Activated CD8-positive, alpha-beta memory T cell treated with anti-CD3 and anti-CD28 coated beads for 36 hours (primary cell): ENCODE results near the gene OR7C2. TPM values are rescaled to one million over a fixed set of nuclear protein-coding genes. Genes with fewer than 3 reads are reported as not detected.
"Not testable (repeated sequence)": the region's sequence is repeated elsewhere in the genome, so short reads cannot be mapped to it uniquely, and the experiment has no call there.

Experiments used
- CTCF ChIA-PET: fragments of 350-600 bp; sonication (Branson Sonifier 250); formaldehyde crosslinking; loops from one replicate; lab custom pipeline; 2021; ENCODE audit warnings: antibody characterized with exemption; lab: Charles Lee
- POLR2A ChIA-PET: fragments of 350-600 bp; sonication (Branson Sonifier 250); formaldehyde crosslinking; loops from one replicate; lab custom pipeline; 2021; ENCODE audit warnings: antibody characterized with exemption; lab: Charles Lee
- total RNA-seq, 2 experiments: library from RNA; stranded (reverse); gene quantifications; one replicate each; pipeline ENCODE4 v1.2.3, GENCODE V29; 2021

Gene OR7C2
- total RNA-seq = not detected

- ChIA-PET CTCF (no interaction called here), POLR2A (no interaction called here)
These were observed at the start of gene OR7C2 for GRCh38 chr19:14941189-14941588. Gene OR7C2, plus strand, starts transcription at chr19:14941489. Its CDS starts 0 bp downstream, at chr19:14941489.

- ChIA-PET POLR2A (no interaction called here), CTCF (no interaction called here)
These were observed 39.5 kb upstream of the OR7C2 start for GRCh38 chr19:14901675-14902260.

GRCh38 chr19:14906711-14907110, 34.6 kb upstream of the OR7C2 start:
- ChIA-PET CTCF (interaction anchor here (0.9 kb wide), 1 partner anchor 9 kb away, joined by 3 read pairs; no protein-coding TSS in a partner anchor), POLR2A (no interaction called here)

- POLR2A ChIA-PET = no interaction called here
- CTCF ChIA-PET = no interaction called here
These were observed 26.2 kb upstream of the OR7C2 start for GRCh38 chr19:14915116-14915515.

- CTCF ChIA-PET = no interaction called here
These were observed 24.4 kb upstream of the OR7C2 start for GRCh38 chr19:14916848-14917247.

GRCh38 chr19:14933506-14933905, 7.8 kb upstream of the OR7C2 start:
- ChIA-PET POLR2A (no interaction called here), CTCF (no interaction called here)

More at GRCh38 chr19:14916848-14917247, 24.4 kb upstream of the OR7C2 start:
- POLR2A ChIA-PET = no interaction called here

GRCh38 chr19:14940266-14940665, 1.0 kb upstream of the OR7C2 start:
- ChIA-PET CTCF (no interaction called here), POLR2A (no interaction called here)

- ChIA-PET POLR2A (no interaction called here), CTCF (no interaction called here)
These were observed 2.3 kb downstream of the OR7C2 start for GRCh38 chr19:14943601-14944000.

- ChIA-PET POLR2A (no interaction called here), CTCF (interaction anchor here (0.5 to 0.6 kb wide), 2 partner anchors 52 to 624 kb away, joined by 3 read pairs; no protein-coding TSS in a partner anchor)
These were observed 3.2 kb downstream of the OR7C2 start for GRCh38 chr19:14944456-14944855.

GRCh38 chr19:14949413-14949812, 8.1 kb downstream of the OR7C2 start:
- CTCF ChIA-PET, POLR2A ChIA-PET: not testable (repeated sequence)

- POLR2A ChIA-PET = no interaction called here
- CTCF ChIA-PET = no interaction called here
These were observed 8.6 kb downstream of the OR7C2 start for GRCh38 chr19:14949876-14950275.

- POLR2A ChIA-PET = no interaction called here
- CTCF ChIA-PET = no interaction called here
These were observed 9.1 kb downstream of the OR7C2 start for GRCh38 chr19:14950421-14950820.

GRCh38 chr19:14952767-14953166, 11.5 kb downstream of the OR7C2 start:
- CTCF ChIA-PET = no interaction called here

GRCh38 chr19:14954071-14954655, 12.9 kb downstream of the OR7C2 start:
- POLR2A ChIA-PET = no interaction called here

More at GRCh38 chr19:14952767-14953166, 11.5 kb downstream of the OR7C2 start:
- POLR2A ChIA-PET = no interaction called here

GRCh38 chr19:14957464-14957863, 16.2 kb downstream of the OR7C2 start:
- POLR2A ChIA-PET = no interaction called here
- CTCF ChIA-PET = no interaction called here

More at GRCh38 chr19:14954071-14954655, 12.9 kb downstream of the OR7C2 start:
- CTCF ChIA-PET = no interaction called here

- POLR2A ChIA-PET = no interaction called here
- CTCF ChIA-PET = no interaction called here
These were observed 18.0 kb downstream of the OR7C2 start for GRCh38 chr19:14959263-14959662.

GRCh38 chr19:14961956-14962685, 20.8 kb downstream of the OR7C2 start:
- ChIA-PET CTCF (interaction anchor here (0.6 kb wide), 1 partner anchor 63 kb away, joined by 3 read pairs; no protein-coding TSS in a partner anchor), POLR2A (no interaction called here)

GRCh38 chr19:14968247-14968646, 27.0 kb downstream of the OR7C2 start:
- POLR2A ChIA-PET = no interaction called here
- CTCF ChIA-PET = no interaction called here

- POLR2A ChIA-PET = no interaction called here
- CTCF ChIA-PET = no interaction called here
These were observed 30.2 kb downstream of the OR7C2 start for GRCh38 chr19:14971474-14971873.

GRCh38 chr19:14972676-14973075, 31.4 kb downstream of the OR7C2 start:
- POLR2A ChIA-PET = no interaction called here
- CTCF ChIA-PET = no interaction called here

GRCh38 chr19:14974488-14974887, 33.2 kb downstream of the OR7C2 start:
- ChIA-PET POLR2A (no interaction called here), CTCF (no interaction called here)
